CD4-positive, alpha-beta T cell treated with Interleukin-1 beta for 1 hour (primary cell): ENCODE measurements around the gene EXOC6B.
"Not testable (repeated sequence)": the region's sequence is repeated elsewhere in the genome, so short reads cannot be mapped to it uniquely, and the experiment has no call there.

Experiments
- DNase-seq, 2 donors: peaks; one replicate each; pipeline ENCODE4 v3.0.0-alpha.2; 2020 to 2022

The EXOC6B gene

GRCh38 chr2:72602711-72603110 is 223.1 kb downstream of the EXOC6B start:
- DNase-seq = no peak

- DNase-seq = no peak
These were observed 223.7 kb downstream of the EXOC6B start for GRCh38 chr2:72602095-72602494.

DNA sequence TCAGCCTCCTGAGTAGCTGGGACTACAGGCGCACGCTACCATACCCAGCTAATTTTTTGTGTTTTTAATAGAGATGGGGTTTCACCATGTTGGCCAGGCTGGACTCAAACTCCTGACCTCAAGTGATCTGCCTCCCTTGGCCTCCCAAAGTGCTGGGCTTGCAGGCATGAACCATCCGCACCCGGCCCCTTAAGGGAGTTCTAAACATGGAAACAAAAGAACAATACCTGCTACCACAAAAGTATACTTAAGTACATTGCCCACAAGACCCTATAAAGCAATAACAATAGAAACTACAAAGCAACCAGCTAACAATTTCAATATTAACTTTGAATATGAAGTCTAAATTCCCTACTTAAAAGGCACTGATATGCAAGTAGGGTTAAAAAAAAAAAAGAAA is 242.0 kb downstream of the EXOC6B start:
- DNase-seq = not testable (repeated sequence)

DNA sequence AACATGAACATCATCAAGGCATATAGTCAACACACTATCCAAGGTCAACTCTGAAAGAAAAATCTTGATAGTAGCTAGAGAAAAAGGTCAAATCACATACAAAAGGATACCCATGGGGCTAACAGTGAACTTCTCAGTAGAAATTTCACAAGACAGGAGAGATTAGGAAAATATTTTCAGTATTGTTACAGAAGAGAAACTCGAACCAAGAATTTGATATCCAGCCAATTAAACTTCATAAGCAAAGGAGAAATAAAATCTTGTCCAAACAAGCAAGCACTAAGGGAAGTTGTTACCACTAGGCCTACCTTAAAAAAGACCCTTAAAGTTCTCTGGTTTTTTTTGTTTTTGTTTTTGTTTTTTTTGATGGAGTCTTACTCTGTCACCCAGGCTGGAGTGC is 242.5 kb downstream of the EXOC6B start:
- DNase-seq = no peak

DNA sequence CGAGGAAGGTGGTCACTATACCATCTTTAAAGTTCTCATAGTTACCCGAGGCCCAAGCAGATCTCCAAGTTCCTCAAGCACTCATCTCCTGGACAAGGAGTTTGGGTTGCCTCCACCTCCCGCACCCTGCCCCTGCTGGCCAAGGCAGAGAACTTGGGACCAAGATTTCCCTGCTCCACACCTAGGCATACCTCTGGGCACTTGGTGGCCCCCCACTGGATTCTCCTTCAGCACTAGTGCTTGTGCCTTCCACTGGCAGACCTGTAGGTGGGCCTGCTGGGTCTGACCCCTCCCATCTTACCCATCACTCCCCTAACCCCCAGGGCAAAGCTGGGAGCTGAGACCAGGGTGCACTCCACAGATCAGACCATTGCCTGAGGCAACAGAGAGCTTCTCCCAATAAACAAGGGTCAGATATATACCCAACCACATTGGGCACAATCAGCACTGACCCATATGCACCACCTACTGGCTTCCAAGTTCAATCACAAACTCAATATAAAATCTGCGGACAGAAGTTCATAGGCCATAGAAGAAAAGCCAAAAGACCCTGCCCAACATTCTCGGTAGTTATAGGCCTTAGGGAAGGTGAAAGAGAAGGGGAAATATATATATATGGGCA is 244.2 kb downstream of the EXOC6B start:
- DNase-seq = no peak

GRCh38 chr2:72579591-72580180 is 246.1 kb downstream of the EXOC6B start:
- peak in 1 of 2 donors; percentile 15 for DNase-seq

DNA sequence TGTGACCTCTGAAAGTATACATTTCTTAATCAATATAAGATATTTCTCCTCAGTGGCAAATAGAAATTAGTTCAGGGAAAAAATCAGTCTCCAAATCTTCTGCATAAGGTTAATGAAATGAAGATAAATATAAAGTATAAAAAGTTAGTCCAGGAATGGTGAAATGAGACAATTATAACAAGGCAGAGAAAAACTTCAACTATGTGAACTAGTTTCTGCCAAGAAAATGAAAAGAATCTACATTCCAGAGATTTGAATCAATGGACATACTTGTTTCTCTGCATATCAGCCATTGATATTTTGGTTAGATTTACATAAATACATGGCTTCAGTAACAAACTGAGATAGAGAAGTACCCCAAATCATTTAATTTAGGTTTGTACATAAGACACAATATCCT is 249.0 kb downstream of the EXOC6B start:
- DNase-seq = no peak

DNA sequence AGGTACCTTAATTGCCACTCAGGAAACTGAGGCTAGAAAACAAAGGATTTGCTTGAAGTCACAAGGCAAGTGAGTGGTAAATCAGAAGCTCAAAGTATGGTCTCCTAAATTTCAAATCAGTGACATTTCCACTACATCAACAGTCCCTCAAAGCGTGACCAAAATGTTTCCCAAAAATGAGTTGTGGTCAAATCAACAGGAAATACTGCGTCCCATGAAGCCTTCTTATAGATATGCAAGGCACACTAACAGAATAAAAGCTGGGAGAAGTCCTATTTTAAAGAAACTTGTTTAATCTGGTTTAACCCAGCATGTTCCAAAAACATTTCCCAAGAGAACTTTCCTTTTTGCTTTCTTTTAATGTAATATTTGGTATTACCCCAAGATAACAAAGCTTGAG is 249.4 kb downstream of the EXOC6B start:
- DNase-seq = no peak

DNA sequence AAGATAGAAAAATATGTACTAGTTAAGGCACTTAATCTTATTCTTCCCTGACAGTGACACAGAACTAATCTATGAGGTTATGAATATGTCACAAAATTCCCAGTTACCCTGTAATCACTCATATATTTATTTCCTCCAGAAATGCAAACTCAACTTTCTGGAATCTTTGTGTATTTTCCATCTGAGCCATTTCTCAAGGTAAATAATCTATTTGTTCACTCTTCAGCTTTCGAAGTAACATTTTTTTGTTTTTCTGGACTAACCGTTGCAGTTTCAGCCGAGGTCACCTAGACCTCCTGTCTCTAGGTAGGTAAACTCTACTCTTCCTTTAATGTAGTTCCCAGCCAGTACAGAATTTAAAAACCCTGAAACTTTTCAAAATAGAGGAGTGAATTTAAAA is 250.9 kb downstream of the EXOC6B start:
- DNase-seq = no peak

DNA sequence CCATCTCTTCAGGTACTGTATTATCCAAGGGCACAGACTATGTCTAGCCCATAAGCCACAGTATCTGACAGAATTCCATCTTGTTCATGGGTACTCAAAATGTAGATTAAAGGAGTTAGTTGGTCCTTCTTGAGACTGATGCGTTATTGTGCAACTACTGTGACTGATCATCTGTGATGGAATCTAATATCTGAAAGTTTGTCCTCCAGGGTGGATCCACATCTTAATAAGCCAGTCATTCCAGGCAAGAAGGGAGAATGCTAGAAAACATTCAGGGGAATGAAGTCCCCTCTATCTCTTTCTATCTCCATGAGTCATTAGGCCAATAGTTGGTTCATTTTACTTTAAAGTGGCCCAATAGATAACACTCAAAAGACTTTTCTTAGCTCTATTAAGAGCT is 252.6 kb downstream of the EXOC6B start:
- no peak for DNase-seq

GRCh38 chr2:72572501-72572900 is 253.3 kb downstream of the EXOC6B start:
- DNase-seq = no peak

DNA sequence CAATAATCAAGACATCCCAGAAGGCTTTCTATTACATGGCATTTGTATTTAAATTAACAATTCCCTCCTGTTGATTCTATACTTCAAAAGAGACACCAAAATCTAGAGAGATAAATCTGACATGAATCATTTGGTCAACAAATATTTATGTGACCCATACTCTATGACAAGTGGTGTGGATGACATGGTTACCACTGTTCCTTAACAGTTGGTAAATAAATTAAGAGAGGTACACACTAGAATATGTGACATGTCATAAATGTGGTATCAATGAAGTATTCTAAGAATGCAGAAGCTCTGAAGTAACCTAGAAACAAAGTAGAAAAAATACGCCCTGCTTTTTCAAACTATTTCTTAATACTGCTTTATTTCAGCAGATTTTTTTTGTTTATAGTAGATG is 255.4 kb downstream of the EXOC6B start:
- no peak for DNase-seq

DNA sequence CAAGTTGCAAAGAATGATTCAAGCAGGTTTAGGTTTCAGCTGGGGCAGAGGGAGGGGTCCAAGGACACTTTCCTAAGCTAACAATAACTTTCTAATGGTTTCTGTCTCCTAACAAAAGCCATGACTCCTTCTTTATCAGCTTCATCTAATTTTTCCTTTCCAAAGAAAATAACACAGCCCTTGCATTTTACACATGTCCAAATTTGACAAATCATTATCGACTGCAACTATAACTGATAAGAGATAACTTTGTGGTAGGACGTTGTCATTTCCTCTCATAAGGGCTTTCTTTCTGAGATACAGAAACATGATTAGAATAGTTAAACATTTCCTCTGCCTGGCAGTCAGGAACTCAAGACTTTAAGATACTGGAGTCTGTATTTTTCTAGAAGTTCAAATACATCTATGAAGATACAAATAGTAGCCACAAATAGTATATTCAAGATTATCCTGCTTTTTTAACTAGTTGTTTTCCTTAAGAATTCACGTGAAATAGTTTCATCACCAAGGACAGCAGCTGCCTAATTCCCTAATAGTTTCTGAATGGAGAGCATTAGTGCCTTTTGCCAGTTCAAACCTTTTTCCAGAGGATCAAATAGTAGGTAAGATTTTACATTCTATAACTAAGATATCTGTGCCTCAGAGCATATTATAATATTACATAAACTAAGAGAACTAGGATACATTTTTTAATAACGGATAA is 263.2 kb downstream of the EXOC6B start:
- no peak for DNase-seq

- DNase-seq = no peak
These were observed 264.1 kb downstream of the EXOC6B start for GRCh38 chr2:72561621-72562318.

DNA sequence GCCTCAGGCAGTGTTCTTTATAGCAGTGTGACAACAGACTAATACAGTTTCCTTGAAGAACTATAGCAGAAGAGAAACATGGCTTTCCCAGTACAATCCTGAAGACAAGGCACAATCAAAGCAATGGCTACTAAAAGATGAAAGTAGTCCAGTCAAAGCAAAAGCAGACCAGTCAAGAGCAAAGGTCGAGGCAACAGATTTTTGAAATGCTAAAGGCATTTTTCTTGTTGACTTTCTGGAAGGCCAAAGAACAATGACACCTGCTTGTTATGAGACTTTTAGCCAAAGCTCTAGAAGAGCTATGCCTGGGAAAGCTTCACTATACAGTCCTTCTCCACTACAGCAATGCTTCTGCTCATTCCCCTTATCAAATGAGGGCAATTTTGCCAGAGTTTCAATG is 269.9 kb downstream of the EXOC6B start:
- DNase-seq = no peak

- not testable (repeated sequence) for DNase-seq
These were observed 270.5 kb downstream of the EXOC6B start for GRCh38 chr2:72555363-72555762.

- DNase-seq = not testable (repeated sequence)
These were observed 270.9 kb downstream of the EXOC6B start for GRCh38 chr2:72554910-72555309.

DNA sequence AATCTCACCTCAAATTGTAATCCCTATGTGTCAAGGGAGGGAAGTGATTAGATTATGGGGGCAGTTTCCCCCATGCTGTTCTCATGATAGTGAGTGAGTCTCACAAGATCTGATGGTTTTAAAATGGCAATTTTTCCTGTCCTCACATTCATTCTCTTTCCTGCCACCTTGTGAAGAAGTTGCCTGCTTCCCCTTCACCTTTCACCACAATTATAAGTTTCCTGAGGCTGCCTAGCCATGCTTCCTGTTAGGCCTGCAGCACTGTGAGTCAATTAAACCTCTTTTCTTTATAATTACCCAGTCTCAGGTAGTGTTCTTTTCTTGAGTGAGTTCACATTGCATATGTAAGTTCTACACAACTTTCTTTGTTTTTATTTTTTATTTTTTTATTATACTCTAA is 271.5 kb downstream of the EXOC6B start:
- no peak for DNase-seq

DNA sequence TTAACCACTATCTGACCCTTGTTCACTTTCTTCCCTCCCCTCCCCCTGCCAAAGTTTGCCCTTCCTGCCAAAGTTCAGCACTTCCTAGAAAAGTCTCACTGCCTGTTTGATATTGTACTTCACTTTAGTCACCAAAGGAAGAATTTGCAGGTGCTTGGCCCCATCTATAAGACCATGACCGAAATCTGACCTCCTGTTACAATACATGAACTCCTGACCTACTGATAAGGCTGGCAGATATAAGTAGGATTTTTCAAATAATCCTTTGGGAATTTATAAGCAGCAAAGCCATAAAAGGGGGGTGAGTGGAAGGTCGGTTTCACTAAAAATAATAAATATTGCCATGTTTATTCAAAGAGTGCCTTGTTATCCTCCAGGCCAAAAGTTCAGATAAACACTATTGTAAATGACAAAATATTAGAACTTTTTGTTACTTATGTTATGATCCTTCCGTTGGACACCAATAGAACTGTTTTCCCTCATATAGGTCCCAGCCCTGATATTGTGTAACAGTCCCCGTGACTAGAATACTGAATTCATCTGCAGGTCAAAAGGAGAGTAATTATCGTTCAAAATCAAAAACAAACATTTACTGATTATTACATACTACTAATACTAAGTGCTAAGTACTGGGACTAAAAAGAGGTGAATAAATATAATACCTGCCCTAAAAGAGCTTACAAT is 277.6 kb downstream of the EXOC6B start:
- no peak for DNase-seq

GRCh38 chr2:72545790-72546189 is 280.0 kb downstream of the EXOC6B start:
- DNase-seq = no peak

GRCh38 chr2:72544554-72544953 is 281.3 kb downstream of the EXOC6B start:
- DNase-seq = no peak

DNA sequence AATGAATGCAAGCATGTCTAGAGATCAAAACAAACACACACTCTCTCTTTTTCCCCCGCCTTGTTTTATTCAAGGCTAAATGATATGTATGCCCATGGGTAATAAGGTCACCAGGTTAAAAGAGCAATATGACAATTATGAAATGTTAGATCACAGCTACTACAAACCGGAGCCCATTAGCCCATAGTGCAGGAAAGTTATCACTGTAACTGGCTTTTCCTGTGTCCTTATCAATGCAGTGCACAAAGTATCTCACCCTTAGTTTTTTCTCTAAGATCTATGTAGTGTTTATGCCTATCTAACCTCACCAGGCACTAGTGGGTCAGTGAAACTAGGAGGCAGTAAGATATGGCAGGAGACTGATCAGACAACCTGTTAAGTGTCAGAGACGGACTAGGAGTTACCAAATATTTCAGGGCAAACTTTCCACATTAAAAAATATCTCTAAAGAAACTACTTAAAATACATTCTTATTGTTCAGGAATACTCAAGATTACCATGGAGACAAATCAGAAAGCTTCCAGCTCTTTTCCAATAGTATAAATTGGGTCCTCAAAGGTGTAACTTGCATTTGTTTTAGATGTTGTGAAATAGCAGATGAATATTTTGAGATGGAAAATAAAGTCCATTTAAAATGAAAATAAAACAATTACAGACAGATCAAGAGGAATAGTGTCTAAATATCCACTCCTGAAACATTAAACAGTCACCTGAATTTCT is 282.2 kb downstream of the EXOC6B start:
- no peak for DNase-seq
